ENCODE data around the gene PRUNE2.

DNA sequence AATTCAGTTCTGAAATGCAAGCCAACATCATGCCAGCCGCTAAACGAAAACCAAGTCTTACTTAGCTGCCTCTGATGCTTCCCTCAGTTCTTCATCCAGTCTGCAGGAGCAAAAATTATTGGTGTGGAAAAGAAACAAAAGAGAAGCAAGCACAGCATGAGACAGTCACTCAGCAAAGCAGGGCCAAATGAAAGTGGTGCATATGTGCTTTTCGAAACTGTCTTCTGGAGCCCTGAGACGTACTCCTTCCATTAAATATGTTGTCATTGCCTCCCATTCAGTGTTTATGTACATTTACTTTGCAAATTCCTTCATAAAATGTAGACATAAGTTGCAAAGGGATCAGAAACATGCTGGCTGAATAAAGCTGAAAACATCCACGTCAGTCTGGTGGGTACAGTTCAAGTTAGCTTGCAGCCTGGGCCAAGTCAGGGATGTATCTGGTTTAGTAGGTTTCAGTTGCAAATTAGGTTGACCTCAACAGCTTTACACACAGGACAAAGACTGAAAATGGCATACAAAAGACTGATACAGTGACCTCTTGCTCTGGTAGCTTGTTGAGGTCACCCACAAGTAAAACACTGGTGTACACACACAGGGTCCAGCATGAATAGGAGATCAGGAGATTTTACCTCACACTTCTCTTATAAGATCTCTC, 281.4 kb downstream of the PRUNE2 start:
- TF ChIP-seq, protein P1, sequence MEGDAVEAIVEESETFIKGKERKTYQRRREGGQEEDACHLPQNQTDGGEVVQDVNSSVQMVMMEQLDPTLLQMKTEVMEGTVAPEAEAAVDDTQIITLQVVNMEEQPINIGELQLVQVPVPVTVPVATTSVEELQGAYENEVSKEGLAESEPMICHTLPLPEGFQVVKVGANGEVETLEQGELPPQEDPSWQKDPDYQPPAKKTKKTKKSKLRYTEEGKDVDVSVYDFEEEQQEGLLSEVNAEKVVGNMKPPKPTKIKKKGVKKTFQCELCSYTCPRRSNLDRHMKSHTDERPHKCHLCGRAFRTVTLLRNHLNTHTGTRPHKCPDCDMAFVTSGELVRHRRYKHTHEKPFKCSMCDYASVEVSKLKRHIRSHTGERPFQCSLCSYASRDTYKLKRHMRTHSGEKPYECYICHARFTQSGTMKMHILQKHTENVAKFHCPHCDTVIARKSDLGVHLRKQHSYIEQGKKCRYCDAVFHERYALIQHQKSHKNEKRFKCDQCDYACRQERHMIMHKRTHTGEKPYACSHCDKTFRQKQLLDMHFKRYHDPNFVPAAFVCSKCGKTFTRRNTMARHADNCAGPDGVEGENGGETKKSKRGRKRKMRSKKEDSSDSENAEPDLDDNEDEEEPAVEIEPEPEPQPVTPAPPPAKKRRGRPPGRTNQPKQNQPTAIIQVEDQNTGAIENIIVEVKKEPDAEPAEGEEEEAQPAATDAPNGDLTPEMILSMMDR (IDR thresholded peaks at IDR 0.05): no peak
- TF ChIP-seq POLR2AphosphoS5 (IDR thresholded peaks at IDR 0.05): no peak
- TF ChIP-seq EP300 (IDR thresholded peaks at IDR 0.05): no peak
- TF ChIP-seq POLR2A (IDR thresholded peaks at IDR 0.05): no peak

Data from upper lobe of left lung (tissue), 4 donors.